Activated T-helper 2 cell treated with anti-CD3 and anti-CD28 coated beads, Interferon-gamma antibody, Interleukin-2, Interleukin-4, amounts not matched to agents 10 μg/mL and 5 μg/mL and 100 μg/mL, durations not matched to agents 14 hours and 24 hours and 36 hours (primary cell): Measurements from ENCODE around the gene RNF111. TPM values are rescaled to one million over a fixed set of nuclear protein-coding genes. Genes with fewer than 3 reads are reported as not detected.
A peak's percentile ranks its signal among the peaks of the same experiment; 100 is the strongest.

Experiments used
- DNase-seq: peaks from one replicate; pipeline ENCODE4 v3.0.0; 2021; ENCODE audit warnings: low spot score
- H3K27ac Mint-ChIP-seq: one replicate; pipeline ENCODE4 v1.8.0; 2021; ENCODE audit warnings: mixed read lengths
- H3K27me3 Mint-ChIP-seq: one replicate; pipeline ENCODE4 v1.8.0; 2021; ENCODE audit warnings: low read depth, mixed read lengths
- H3K36me3 Mint-ChIP-seq: one replicate; pipeline ENCODE4 v1.8.0; 2021; ENCODE audit warnings: low read depth, mixed read lengths
- H3K4me1 Mint-ChIP-seq: one replicate; pipeline ENCODE4 v1.8.0; 2021; ENCODE audit warnings: low read depth, mixed read lengths
- H3K4me3 Mint-ChIP-seq: one replicate; pipeline ENCODE4 v1.8.0; 2021; ENCODE audit warnings: low read depth, mild to moderate bottlenecking, moderate library complexity, mixed read lengths
- H3K9me3 Mint-ChIP-seq: one replicate; pipeline ENCODE4 v1.8.0; 2021; ENCODE audit warnings: mixed read lengths
- intact Hi-C: fragments of 100-400 bp; cut with micrococcal nuclease; formaldehyde crosslinking; loops from one replicate; pipeline ENCODE4 v1.15.1; 2023
- total RNA-seq: library from RNA; stranded (reverse); gene quantifications from 2 replicates; pipeline ENCODE4 v1.2.3, GENCODE V29; 2022

RNF111 gene
- total RNA-seq, 1 donor from 2014 or later: 36.4 TPM

GRCh38 chr15:59042041-59042440 lies 54.6 kb downstream of the RNF111 start:
- Mint-ChIP-seq H3K36me3 (peaks cover 41% of the 10 kb centered on the region), H3K27ac (no peak overlapping the region), H3K4me1 (peaks cover 32% of the 10 kb centered on the region), H3K27me3 (no peaks in the 10 kb centered on the region), H3K9me3 (no peaks in the 10 kb centered on the region), H3K4me3 (no peak overlapping the region)
- intact Hi-C loops: no loop called here
- no peak for DNase-seq

- intact Hi-C loops: no loop called here
- no peak overlapping the region for H3K27ac Mint-ChIP-seq
- H3K36me3 Mint-ChIP-seq: peaks cover 37% of the 10 kb centered on the region
- H3K4me3 Mint-ChIP-seq: no peak overlapping the region
- H3K9me3 Mint-ChIP-seq: no peaks in the 10 kb centered on the region
- H3K4me1 Mint-ChIP-seq: peaks cover 27% of the 10 kb centered on the region
- no peaks in the 10 kb centered on the region for H3K27me3 Mint-ChIP-seq
- DNase-seq: no peak
Observed at GRCh38 chr15:59048897-59049296, 61.4 kb downstream of the RNF111 start.

GRCh38 chr15:59051873-59052861 lies 64.7 kb downstream of the RNF111 start:
- intact Hi-C loops: loop anchor here (5.0 kb wide), 1 partner anchor 65 kb away; the partner anchor contains the start of gene RNF111
- no peaks in the 10 kb centered on the region for H3K27me3 Mint-ChIP-seq
- H3K4me1 Mint-ChIP-seq: peaks cover 34% of the 10 kb centered on the region
- H3K27ac Mint-ChIP-seq: peak overlapping the region; percentile 78
- H3K36me3 Mint-ChIP-seq: peaks cover 52% of the 10 kb centered on the region
- H3K9me3 Mint-ChIP-seq: no peaks in the 10 kb centered on the region
- DNase-seq: no peak
- peak overlapping the region; percentile 51 for H3K4me3 Mint-ChIP-seq

- no peaks in the 10 kb centered on the region for H3K27me3 Mint-ChIP-seq
- intact Hi-C loops: loop anchor here (5.0 kb wide), 1 partner anchor 66 kb away; the partner anchor contains the start of gene RNF111
- H3K36me3 Mint-ChIP-seq: peaks cover 50% of the 10 kb centered on the region
- no peak for DNase-seq
- H3K4me1 Mint-ChIP-seq: peaks cover 34% of the 10 kb centered on the region
- H3K4me3 Mint-ChIP-seq: no peak overlapping the region
- no peak overlapping the region for H3K27ac Mint-ChIP-seq
- H3K9me3 Mint-ChIP-seq: no peaks in the 10 kb centered on the region
Observed at GRCh38 chr15:59052915-59053407, 65.5 kb downstream of the RNF111 start.

GRCh38 chr15:59053482-59053881 lies 66.0 kb downstream of the RNF111 start:
- H3K27me3 Mint-ChIP-seq: no peaks in the 10 kb centered on the region
- intact Hi-C loops: loop anchor here (5.0 kb wide), 1 partner anchor 66 kb away; the partner anchor contains the start of gene RNF111
- no peak overlapping the region for H3K27ac Mint-ChIP-seq
- no peak for DNase-seq
- peaks cover 31% of the 10 kb centered on the region for H3K4me1 Mint-ChIP-seq
- peaks cover 49% of the 10 kb centered on the region for H3K36me3 Mint-ChIP-seq
- H3K9me3 Mint-ChIP-seq: no peaks in the 10 kb centered on the region
- H3K4me3 Mint-ChIP-seq: no peak overlapping the region

- Mint-ChIP-seq H3K27ac (no peak overlapping the region), H3K36me3 (peaks cover 69% of the 10 kb centered on the region), H3K4me1 (peaks cover 24% of the 10 kb centered on the region), H3K9me3 (no peaks in the 10 kb centered on the region), H3K4me3 (no peak overlapping the region), H3K27me3 (no peaks in the 10 kb centered on the region)
- no peak for DNase-seq
- intact Hi-C loops: no loop called here
Observed at GRCh38 chr15:59059076-59059597, 71.7 kb downstream of the RNF111 start.

- H3K4me3 Mint-ChIP-seq: no peak overlapping the region
Observed at GRCh38 chr15:59060348-59060747, 72.9 kb downstream of the RNF111 start.

GRCh38 chr15:59063042-59063441 lies 75.6 kb downstream of the RNF111 start:
- Mint-ChIP-seq H3K9me3 (no peaks in the 10 kb centered on the region), H3K36me3 (peaks cover 80% of the 10 kb centered on the region), H3K27ac (peak overlapping the region; percentile 40), H3K27me3 (no peaks in the 10 kb centered on the region), H3K4me1 (peaks cover 16% of the 10 kb centered on the region), H3K4me3 (no peak overlapping the region)
- intact Hi-C loops: no loop called here
- no peak for DNase-seq

More at GRCh38 chr15:59060348-59060747, 72.9 kb downstream of the RNF111 start:
- intact Hi-C loops: no loop called here
- Mint-ChIP-seq H3K9me3 (no peaks in the 10 kb centered on the region), H3K27me3 (no peaks in the 10 kb centered on the region), H3K27ac (no peak overlapping the region), H3K4me1 (peaks cover 17% of the 10 kb centered on the region), H3K36me3 (peaks cover 69% of the 10 kb centered on the region)
- no peak for DNase-seq

- intact Hi-C loops: no loop called here
- Mint-ChIP-seq H3K36me3 (peaks cover 76% of the 10 kb centered on the region), H3K9me3 (peaks cover 2% of the 10 kb centered on the region), H3K4me1 (peaks cover 6% of the 10 kb centered on the region), H3K4me3 (no peak overlapping the region), H3K27ac (no peak overlapping the region), H3K27me3 (no peaks in the 10 kb centered on the region)
- DNase-seq: no peak
Observed at GRCh38 chr15:59069430-59069829, 82.0 kb downstream of the RNF111 start.

GRCh38 chr15:59074607-59075006 lies 87.1 kb downstream of the RNF111 start:
- Mint-ChIP-seq H3K36me3 (peaks cover 66% of the 10 kb centered on the region), H3K9me3 (peaks cover 4% of the 10 kb centered on the region), H3K4me1 (peaks cover 17% of the 10 kb centered on the region), H3K27me3 (no peaks in the 10 kb centered on the region), H3K27ac (peak overlapping the region; percentile 81), H3K4me3 (no peak overlapping the region)
- intact Hi-C loops: loop anchor here (10.0 kb wide), 1 partner anchor 50 kb away; no protein-coding TSS in a partner anchor
- DNase-seq: no peak

GRCh38 chr15:59087731-59088130 lies 100.3 kb downstream of the RNF111 start:
- DNase-seq: no peak
- H3K36me3 Mint-ChIP-seq: peaks cover 46% of the 10 kb centered on the region
- no peaks in the 10 kb centered on the region for H3K27me3 Mint-ChIP-seq
- H3K9me3 Mint-ChIP-seq: no peaks in the 10 kb centered on the region
- intact Hi-C loops: no loop called here
- no peak overlapping the region for H3K4me3 Mint-ChIP-seq
- H3K27ac Mint-ChIP-seq: no peak overlapping the region
- H3K4me1 Mint-ChIP-seq: no peaks in the 10 kb centered on the region

GRCh38 chr15:59094077-59094476 lies 106.6 kb downstream of the RNF111 start:
- H3K9me3 Mint-ChIP-seq: no peaks in the 10 kb centered on the region
- H3K4me1 Mint-ChIP-seq: peaks cover 8% of the 10 kb centered on the region
- intact Hi-C loops: no loop called here
- H3K4me3 Mint-ChIP-seq: no peak overlapping the region
- H3K27ac Mint-ChIP-seq: no peak overlapping the region
- DNase-seq: no peak
- no peaks in the 10 kb centered on the region for H3K27me3 Mint-ChIP-seq
- peaks cover 49% of the 10 kb centered on the region for H3K36me3 Mint-ChIP-seq

- H3K4me1 Mint-ChIP-seq: peaks cover 11% of the 10 kb centered on the region
- no peak for DNase-seq
- intact Hi-C loops: no loop called here
- H3K9me3 Mint-ChIP-seq: no peaks in the 10 kb centered on the region
- peaks cover 45% of the 10 kb centered on the region for H3K36me3 Mint-ChIP-seq
- H3K27ac Mint-ChIP-seq: peak overlapping the region; percentile 39
- no peaks in the 10 kb centered on the region for H3K27me3 Mint-ChIP-seq
- no peak overlapping the region for H3K4me3 Mint-ChIP-seq
Observed at GRCh38 chr15:59096429-59096828, 109.0 kb downstream of the RNF111 start.
